ENCODE measurements around the gene CACNB4. TPM values are rescaled to one million over a fixed set of nuclear protein-coding genes. Genes with fewer than 3 reads are reported as not detected.

Gene CACNB4
- total RNA-seq, 1 experiment from 2014 or later = 0.10 TPM

DNA sequence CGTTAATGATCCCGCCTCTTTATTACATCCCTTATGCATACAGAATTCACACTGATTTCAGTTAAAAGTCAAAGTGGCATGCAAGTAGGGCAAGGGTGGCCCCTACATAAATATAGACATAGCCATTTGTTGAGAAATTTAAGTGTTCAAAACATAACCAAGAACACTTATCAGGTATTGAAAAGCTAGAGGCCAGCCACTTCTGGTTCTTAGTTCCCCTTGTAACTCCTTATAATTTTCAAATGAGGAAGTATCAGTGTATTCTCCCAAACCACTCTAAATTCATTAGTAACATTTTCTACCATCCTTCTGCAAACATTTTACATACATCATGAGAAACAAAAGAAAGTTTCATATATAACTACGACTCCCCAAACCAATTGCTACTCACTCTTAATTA, 264.9 kb downstream of the CACNB4 start:
- no peak for DNase-seq (ENCODE audit: low read depth)
- in situ Hi-C loops (cut with HindIII; ENCODE audit: low pct_unique_long_range_greater_than_20kb, low sequenced_read_pairs) = no loop called here

DNA sequence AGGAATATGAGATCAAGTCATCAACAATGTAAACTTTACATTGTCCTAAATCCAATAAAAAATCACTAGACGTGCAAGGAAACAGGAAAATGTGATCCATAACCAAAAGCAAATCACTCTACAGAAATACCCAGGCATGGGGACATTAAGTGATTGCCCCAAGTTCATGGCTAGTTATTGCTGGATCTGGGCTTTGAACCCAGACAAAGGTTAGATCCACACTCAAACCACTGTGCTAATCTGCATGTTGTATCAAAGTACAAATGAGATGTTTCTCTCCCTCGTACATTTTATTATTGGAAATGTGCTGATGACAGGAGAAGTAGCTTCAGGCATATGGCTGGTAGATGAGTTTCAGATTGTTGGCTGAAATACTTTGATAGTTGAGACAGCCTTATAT, 267.9 kb downstream of the CACNB4 start:
- in situ Hi-C loops (cut with HindIII; ENCODE audit: low pct_unique_long_range_greater_than_20kb, low sequenced_read_pairs) = no loop called here
- DNase-seq (ENCODE audit: low read depth) = no peak

DNA sequence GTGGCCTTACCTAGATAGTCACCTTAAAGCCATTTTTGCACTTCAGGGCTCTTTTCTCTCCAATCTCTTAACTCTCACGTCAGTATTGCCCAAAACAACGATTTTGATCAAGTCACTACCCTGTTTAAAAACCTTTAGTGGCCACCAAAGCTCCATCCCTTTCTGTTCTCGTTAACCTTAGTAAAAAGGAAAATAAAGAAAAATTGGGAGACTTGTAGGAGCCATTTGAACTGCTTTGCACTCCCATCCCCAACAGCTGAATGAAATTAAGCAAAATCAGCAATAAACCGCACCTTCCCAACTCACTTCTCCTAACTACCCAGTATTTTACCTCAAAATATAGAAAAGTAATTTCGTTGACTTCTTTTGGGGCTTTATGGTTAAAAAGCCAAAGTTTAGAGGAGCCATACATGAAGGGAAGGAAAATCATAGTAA, 269.9 kb downstream of the CACNB4 start:
- no peak for DNase-seq (ENCODE audit: low read depth)
- in situ Hi-C loops (cut with HindIII; ENCODE audit: low pct_unique_long_range_greater_than_20kb, low sequenced_read_pairs) = no loop called here

- in situ Hi-C loops (cut with HindIII; ENCODE audit: low pct_unique_long_range_greater_than_20kb, low sequenced_read_pairs) = no loop called here
Measured at GRCh38 chr2:151828143-151828889, 270.5 kb downstream of the CACNB4 start, which contains the start of gene ARL5A. ARL5A (minus strand) TSS chr2:151828421; CDS start chr2:151828176, 245 bp downstream.

GRCh38 chr2:151827564-151828142, 271.2 kb downstream of the CACNB4 start:
- in situ Hi-C loops (cut with HindIII; ENCODE audit: low pct_unique_long_range_greater_than_20kb, low sequenced_read_pairs) = no loop called here
- DNase-seq (ENCODE audit: low read depth) = peak; percentile 21

More at GRCh38 chr2:151828143-151828889, 270.5 kb downstream of the CACNB4 start, which contains the start of gene ARL5A:
- DNase-seq (ENCODE audit: low read depth) = peak; percentile 93

DNA sequence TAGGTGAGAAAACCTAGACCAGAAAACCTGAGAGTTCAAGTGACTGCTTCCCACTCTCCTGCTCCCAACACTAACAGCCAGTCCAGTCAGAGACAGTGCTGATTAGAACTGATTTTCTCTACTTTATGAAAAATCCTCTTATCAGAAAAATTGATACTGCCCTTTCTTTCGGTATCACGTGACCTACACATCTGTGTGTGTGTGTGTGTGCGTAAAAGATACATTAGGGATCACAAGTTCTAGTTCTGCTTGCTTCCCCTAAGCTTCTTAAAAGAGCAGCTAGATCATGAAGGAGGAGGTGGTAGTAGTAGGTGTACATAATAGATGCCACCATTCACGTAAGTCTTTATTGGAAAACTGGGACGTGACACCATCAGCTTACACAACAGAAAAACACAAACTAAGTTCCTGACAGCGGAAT, 272.1 kb downstream of the CACNB4 start:
- no peak for DNase-seq (ENCODE audit: low read depth)
- in situ Hi-C loops (cut with HindIII; ENCODE audit: low pct_unique_long_range_greater_than_20kb, low sequenced_read_pairs) = no loop called here

DNA sequence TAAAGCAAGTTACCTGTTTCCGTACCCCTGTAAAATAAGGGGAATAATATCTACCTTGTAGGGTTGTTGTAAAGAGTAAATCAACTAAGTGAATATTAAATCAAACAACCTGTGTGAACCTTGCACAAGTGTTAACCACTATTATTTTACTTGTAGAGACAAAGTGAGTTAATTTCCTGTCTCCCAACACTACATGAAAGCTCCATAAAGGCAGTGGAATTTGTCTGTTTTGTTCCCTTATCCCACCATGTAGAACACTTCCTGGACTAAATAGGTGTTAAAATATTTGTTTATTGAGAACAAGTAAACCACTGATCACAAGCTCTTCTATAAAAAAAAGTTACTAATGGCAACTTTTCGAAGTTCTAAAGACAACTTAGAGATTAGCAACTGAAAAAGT, 274.0 kb downstream of the CACNB4 start:
- in situ Hi-C loops (cut with HindIII; ENCODE audit: low pct_unique_long_range_greater_than_20kb, low sequenced_read_pairs) = no loop called here
- no peak for DNase-seq (ENCODE audit: low read depth)

GRCh38 chr2:151823651-151824050, 275.2 kb downstream of the CACNB4 start:
- DNase-seq (ENCODE audit: low read depth) = no peak
- in situ Hi-C loops (cut with HindIII; ENCODE audit: low pct_unique_long_range_greater_than_20kb, low sequenced_read_pairs) = no loop called here

GRCh38 chr2:151819920-151820319, 278.9 kb downstream of the CACNB4 start:
- no peak for DNase-seq (ENCODE audit: low read depth)
- in situ Hi-C loops (cut with HindIII; ENCODE audit: low pct_unique_long_range_greater_than_20kb, low sequenced_read_pairs) = no loop called here

DNA sequence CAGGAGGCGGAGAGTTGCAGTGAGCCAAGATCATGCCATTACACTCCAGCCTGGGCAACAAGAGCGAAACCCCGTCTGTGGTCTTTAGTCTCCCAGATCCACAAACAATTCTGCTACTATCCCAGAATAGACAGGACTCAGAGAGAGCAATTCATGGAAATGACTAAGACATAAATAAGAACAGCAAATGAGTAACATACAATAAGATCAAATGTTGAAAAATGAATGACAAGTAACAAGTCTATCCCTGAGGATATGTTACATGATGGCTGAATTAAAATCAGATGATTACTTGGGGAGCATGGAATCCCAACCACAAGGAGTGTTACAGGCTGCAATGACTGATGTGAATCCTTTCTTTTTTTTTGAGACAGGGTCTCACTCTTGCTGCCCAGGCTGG, 280.9 kb downstream of the CACNB4 start:
- no peak for DNase-seq (ENCODE audit: low read depth)
- in situ Hi-C loops (cut with HindIII; ENCODE audit: low pct_unique_long_range_greater_than_20kb, low sequenced_read_pairs) = no loop called here

DNA sequence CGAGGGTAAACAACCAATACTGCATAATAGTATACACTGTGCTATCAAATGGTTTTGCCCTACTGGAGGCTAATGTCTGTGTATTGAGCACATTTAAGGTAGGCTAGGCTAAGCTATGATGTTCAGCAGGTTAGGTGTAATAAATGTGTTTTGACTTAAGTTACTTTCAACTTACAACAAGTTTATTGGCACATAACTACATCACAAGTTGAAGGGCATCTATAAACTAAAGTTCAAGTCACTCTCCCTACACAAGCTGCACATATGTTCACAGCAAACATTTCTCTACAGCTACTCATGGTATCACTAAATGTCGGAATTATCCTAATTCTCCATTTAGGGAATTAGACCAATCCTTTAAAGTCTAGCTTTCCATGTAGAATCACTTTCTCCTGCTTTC, 282.0 kb downstream of the CACNB4 start:
- in situ Hi-C loops (cut with HindIII; ENCODE audit: low pct_unique_long_range_greater_than_20kb, low sequenced_read_pairs) = no loop called here
- no peak for DNase-seq (ENCODE audit: low read depth)

DNA sequence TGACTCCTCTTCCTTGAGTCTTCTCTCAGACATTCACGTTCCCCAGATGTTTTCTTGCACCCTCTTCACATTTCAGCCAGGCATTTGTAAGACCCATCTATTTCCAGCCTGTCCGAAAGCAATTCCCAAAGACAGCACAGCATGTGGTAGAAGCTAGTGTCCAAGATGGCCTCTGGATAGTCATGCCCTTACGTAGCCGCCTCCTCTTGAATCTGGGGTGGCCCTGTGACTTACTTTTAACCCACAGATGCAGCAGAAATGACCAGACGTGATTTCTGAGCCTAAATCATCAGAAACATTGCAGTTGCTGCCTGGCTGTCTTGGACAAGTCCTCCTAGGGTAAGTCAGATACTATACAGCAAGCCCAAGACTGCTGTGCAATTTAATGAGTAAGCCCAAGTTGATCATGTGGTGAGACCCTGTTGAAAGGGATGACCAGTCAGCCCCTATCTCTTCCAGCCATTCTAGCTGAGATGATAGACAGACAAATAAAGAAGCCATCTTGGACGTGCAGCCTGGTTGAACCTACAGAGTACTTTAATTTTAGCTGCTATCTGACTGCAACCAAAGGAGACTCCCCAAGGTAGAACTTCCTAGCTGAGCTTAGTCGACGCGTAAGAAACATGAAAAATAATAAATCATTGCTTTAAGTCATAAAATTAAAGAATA, 282.9 kb downstream of the CACNB4 start:
- no peak for DNase-seq (ENCODE audit: low read depth)
- in situ Hi-C loops (cut with HindIII; ENCODE audit: low pct_unique_long_range_greater_than_20kb, low sequenced_read_pairs) = no loop called here

- no peak for DNase-seq (ENCODE audit: low read depth)
- in situ Hi-C loops (cut with HindIII; ENCODE audit: low pct_unique_long_range_greater_than_20kb, low sequenced_read_pairs) = no loop called here
Measured at GRCh38 chr2:151810489-151810888, 288.4 kb downstream of the CACNB4 start.

GRCh38 chr2:151809073-151809383, 289.8 kb downstream of the CACNB4 start:
- in situ Hi-C loops (cut with HindIII; ENCODE audit: low pct_unique_long_range_greater_than_20kb, low sequenced_read_pairs) = no loop called here
- DNase-seq (ENCODE audit: low read depth) = no peak

- DNase-seq (ENCODE audit: low read depth) = no peak
- in situ Hi-C loops (cut with HindIII; ENCODE audit: low pct_unique_long_range_greater_than_20kb, low sequenced_read_pairs) = no loop called here
Measured at GRCh38 chr2:151808258-151809072, 290.4 kb downstream of the CACNB4 start.

GRCh38 chr2:151805961-151806360, 292.9 kb downstream of the CACNB4 start:
- DNase-seq (ENCODE audit: low read depth) = no peak
- in situ Hi-C loops (cut with HindIII; ENCODE audit: low pct_unique_long_range_greater_than_20kb, low sequenced_read_pairs) = no loop called here

DNA sequence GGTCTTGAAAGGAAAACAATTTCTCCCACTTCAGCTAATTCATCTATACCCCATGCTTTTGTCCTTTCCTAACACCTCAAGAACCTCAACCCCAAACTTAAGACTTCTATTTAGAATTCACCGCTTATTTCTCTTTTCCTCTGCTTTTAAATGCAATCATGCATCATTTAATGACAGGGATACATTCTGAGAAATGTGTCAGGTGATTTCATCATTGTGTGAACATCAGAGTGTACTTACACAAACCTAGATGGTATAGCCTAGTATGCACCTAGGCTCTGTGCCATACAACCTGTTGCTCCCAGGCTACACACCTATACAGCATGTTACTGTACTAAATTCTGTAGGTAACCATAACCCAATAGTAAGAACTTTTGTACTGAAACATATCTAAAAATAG, 293.5 kb downstream of the CACNB4 start:
- in situ Hi-C loops (cut with HindIII; ENCODE audit: low pct_unique_long_range_greater_than_20kb, low sequenced_read_pairs) = no loop called here
- no peak for DNase-seq (ENCODE audit: low read depth)

DNA sequence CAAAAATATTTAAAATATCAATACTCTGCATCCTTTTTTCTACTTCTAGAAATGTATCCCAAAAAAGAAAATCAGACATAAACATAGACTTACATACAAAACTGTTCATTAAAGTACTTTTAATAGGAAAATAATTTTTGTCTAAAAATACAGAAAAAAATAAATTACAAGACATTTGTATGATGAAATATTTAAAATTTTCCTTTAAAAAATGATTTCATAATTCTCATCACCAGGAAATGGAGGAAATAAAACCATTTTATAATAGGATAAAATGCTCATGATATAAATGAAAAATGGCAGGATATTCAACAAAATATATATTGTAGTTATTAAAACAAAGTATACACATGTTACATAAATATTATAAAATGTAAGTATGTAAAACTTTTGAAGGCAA, 295.0 kb downstream of the CACNB4 start:
- DNase-seq (ENCODE audit: low read depth) = no peak
- in situ Hi-C loops (cut with HindIII; ENCODE audit: low pct_unique_long_range_greater_than_20kb, low sequenced_read_pairs) = no loop called here

- in situ Hi-C loops (cut with HindIII; ENCODE audit: low pct_unique_long_range_greater_than_20kb, low sequenced_read_pairs) = no loop called here
- no peak for DNase-seq (ENCODE audit: low read depth)
Measured at GRCh38 chr2:151802315-151802714, 296.5 kb downstream of the CACNB4 start.
